HG03135 (cell line): ENCODE data around the gene MYMX.
"Not testable (repeated sequence)": the region's sequence is repeated elsewhere in the genome, so short reads cannot be mapped to it uniquely, and the experiment has no call there.

Experiments
- ATAC-seq: cut with Tn5 transposase; IDR thresholded peaks from one replicate; pipeline ENCODE4 v1.9.1; 2021; ENCODE audit warnings: mild to moderate bottlenecking, moderate library complexity; ENCODE audit not compliant: unreplicated experiment

Gene MYMX

GRCh38 chr6:44185953-44186634 is 30.6 kb upstream of the MYMX start:
- no peak for ATAC-seq

- no peak for ATAC-seq
These were observed 30.1 kb upstream of the MYMX start for GRCh38 chr6:44186635-44187025.

GRCh38 chr6:44188819-44189218 is 27.9 kb upstream of the MYMX start:
- ATAC-seq, result no peak

- ATAC-seq, result no peak
These were observed 27.5 kb upstream of the MYMX start for GRCh38 chr6:44189257-44189656.

GRCh38 chr6:44190715-44191114 is 26.0 kb upstream of the MYMX start:
- ATAC-seq, result no peak

GRCh38 chr6:44192428-44193041 is 24.2 kb upstream of the MYMX start:
- no peak for ATAC-seq

GRCh38 chr6:44193307-44193910 is 23.3 kb upstream of the MYMX start:
- no peak for ATAC-seq

- ATAC-seq, result no peak
These were observed 22.4 kb upstream of the MYMX start for GRCh38 chr6:44194326-44194725.

- ATAC-seq, result not testable (repeated sequence)
These were observed 20.4 kb upstream of the MYMX start for GRCh38 chr6:44196351-44196750.

GRCh38 chr6:44198684-44199083 is 18.0 kb upstream of the MYMX start:
- no peak for ATAC-seq

GRCh38 chr6:44199883-44200282 is 16.8 kb upstream of the MYMX start:
- no peak for ATAC-seq

GRCh38 chr6:44201200-44201599 is 15.5 kb upstream of the MYMX start:
- ATAC-seq, result no peak

GRCh38 chr6:44201638-44202303 is 15.0 kb upstream of the MYMX start:
- ATAC-seq, result no peak

GRCh38 chr6:44202332-44202971 is 14.3 kb upstream of the MYMX start:
- no peak for ATAC-seq

- no peak for ATAC-seq
These were observed 13.6 kb upstream of the MYMX start for GRCh38 chr6:44202972-44203750.

GRCh38 chr6:44203955-44204354 is 12.8 kb upstream of the MYMX start:
- no peak for ATAC-seq

- ATAC-seq, result no peak
These were observed 8.8 kb upstream of the MYMX start for GRCh38 chr6:44207966-44208365.

GRCh38 chr6:44211284-44211683 is 5.4 kb upstream of the MYMX start:
- no peak for ATAC-seq

GRCh38 chr6:44214307-44214706 is 2.4 kb upstream of the MYMX start:
- no peak for ATAC-seq

- ATAC-seq, result no peak
These were observed 812 bp downstream of the MYMX start for GRCh38 chr6:44217332-44218143.
